Heart left ventricle (tissue), 13 donors: ENCODE results near the gene BCL2.

Source experiments
- POLR2A ChIP-seq, 2 donors: fragments of 450-650 bp; IDR thresholded peaks; one replicate each; pipeline ENCODE4 v1.6.1; 2017; ENCODE audit warnings: antibody characterized with exemption in 2 of 2, mild to moderate bottlenecking in 2 of 2, moderate library complexity in 2 of 2
- TF ChIP-seq, protein P1 (sequence below), 12 donors: fragments of 200-600 bp; sonication (generic) in 4 of 12; IDR thresholded peaks; one replicate each; pipeline versions ENCODE4 v1.5.0 to v1.8.0; 2018 to 2022; ENCODE audit warnings: antibody characterized with exemption in 12 of 12, mild to moderate bottlenecking in 5 of 12
- donor health status: ischemic (EF 13 %, LVEDD 7.1; RV severe dilation, severe dysfunction).
- donor health status: DM: no; HTN: yes; CAD: no.
- donor health status: DM: no; HTN: no; CAD: no.
- donor health status: ischemic (EF 25% LVEDD 6.9; RV normal size, moderate dysfunction).
- donor health status: ischemic (EF 25% LVEDD 5.7; RV mildly dilated, moderate dysfunction).
- donor health status: ischemic (EF 35%, LVEDD 5.7; RV mildly dilated, moderate dysfunction).
- donor health status: nonischemic (EF 11% LVEDD 7.7; RV severe dilation, severe dysfunction).
- donor health status: DM: yes; HTN: yes; CAD: no.
- donor health status: PGD.
- donor health status: ischemic (EF 29% LVEDD 5.4; RV normal size, mild dysfunction).
- donor health status: nonischemic (EF 23%, LVEDD 6.1; RV moderate dilation, normal function).

DNA sequence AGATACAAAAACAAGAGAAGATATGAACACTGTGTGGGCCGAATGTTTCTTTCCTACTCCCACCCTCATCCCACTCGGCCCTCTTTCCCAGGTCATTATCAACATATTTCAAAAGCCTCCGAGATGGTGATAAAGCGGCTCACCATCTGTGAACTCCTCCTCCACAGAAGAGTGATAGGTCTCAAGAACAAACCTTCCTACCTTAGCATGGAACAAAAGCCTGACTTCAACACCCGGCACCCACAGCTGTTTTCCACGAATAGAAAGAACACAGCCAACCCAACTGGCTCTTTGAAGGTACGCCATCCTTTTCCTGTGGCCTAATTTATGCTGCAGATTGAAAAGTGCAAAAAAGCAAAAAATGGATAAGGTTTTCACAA lies 28.8 kb downstream of the BCL2 start:
- TF ChIP-seq, protein P1, sequence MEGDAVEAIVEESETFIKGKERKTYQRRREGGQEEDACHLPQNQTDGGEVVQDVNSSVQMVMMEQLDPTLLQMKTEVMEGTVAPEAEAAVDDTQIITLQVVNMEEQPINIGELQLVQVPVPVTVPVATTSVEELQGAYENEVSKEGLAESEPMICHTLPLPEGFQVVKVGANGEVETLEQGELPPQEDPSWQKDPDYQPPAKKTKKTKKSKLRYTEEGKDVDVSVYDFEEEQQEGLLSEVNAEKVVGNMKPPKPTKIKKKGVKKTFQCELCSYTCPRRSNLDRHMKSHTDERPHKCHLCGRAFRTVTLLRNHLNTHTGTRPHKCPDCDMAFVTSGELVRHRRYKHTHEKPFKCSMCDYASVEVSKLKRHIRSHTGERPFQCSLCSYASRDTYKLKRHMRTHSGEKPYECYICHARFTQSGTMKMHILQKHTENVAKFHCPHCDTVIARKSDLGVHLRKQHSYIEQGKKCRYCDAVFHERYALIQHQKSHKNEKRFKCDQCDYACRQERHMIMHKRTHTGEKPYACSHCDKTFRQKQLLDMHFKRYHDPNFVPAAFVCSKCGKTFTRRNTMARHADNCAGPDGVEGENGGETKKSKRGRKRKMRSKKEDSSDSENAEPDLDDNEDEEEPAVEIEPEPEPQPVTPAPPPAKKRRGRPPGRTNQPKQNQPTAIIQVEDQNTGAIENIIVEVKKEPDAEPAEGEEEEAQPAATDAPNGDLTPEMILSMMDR (IDR thresholded peaks at IDR 0.05), result no peak
- no peak for TF ChIP-seq POLR2A (IDR thresholded peaks at IDR 0.05)
